Activated T-helper 9 cell treated with anti-CD3 and anti-CD28 coated beads, Interleukin-2, amount 50 U/mL, for 16 hours (primary cell): ENCODE measurements around the gene GYS1.
A peak's percentile ranks its signal among the peaks of the same experiment; 100 is the strongest.

Experiments used
- DNase-seq: peaks from one replicate; pipeline ENCODE4 v3.0.0-alpha.2; 2020; ENCODE audit warnings: low read depth

The GYS1 gene

DNA sequence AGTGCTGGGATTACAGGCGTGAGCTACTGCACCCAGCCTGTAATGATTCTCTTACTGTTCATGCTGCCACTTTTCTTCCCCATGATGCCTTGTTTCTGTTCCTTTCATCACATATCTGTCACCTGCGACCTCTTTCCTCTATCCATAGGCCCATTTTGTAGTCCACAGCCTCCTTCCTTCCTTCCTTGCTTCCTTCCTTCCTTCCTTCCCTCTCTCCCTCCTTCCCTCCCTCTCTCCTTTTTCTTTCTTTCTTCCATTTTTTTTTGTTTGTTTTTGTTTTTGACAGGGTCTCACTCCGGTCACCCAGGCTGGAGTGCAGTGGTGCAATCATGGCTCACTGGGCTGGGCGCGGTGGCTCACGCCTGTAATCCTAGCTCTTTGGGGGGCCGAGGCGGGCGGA, 4.2 kb downstream of the GYS1 start:
- no peak for DNase-seq

DNA sequence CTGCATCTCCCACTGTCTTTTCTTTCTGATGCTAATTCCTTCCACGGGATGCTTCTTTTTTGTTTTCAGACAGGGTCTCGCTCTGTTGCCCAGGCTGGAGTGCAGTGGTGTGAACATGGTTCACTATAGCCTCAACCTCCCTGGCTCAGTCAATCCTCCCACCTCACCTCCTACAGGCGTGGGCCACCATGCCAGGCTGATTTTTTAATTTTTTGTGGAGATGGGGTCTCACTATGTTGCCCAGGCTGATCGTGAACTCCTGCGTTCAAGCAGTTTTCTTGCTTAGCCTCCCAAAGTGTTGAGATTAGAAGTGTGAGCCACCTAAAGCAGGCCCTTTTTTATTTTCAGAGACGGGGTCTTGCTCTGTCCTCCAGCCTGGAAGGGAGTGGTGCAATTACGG, 4.8 kb downstream of the GYS1 start:
- no peak for DNase-seq

DNA sequence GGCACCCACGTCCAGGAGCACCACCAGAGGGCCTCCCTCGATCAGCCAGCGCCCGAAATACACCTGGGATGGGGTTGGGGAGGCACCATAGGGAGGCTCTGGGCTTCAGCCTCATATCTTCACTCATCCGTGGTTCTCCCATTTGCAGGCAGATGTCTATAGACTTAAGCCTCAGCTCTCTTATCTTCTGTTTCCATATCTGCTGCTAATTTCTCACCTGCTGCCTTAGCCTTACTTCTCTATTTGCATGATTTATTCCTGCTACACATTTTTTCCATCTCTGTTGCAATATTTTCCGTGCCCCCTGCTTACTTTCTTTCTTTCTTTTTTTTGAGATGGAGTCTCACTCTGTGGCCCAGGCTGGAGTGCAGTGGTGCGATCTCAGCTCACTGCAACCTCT, 5.8 kb downstream of the GYS1 start:
- no peak for DNase-seq

DNA sequence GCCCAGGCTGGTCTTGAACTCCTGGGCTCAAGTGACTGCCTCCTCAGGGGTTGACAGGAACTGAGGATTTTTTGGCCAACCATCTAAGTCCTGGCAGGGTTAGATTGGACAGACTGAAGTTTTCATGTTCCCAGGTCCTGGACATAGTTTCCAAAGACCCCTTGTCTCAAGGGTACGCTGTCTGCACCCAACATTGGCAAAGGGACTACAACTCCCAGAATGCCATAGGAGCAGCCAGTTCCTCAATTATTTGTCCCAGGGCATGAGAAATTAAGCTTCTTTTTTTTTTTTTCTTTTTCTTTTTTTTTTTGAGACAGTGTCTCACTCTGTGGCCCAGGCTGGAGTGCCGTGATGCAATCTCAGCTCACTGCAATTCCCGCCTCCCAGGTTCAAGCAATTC, 6.9 kb downstream of the GYS1 start:
- no peak for DNase-seq

DNA sequence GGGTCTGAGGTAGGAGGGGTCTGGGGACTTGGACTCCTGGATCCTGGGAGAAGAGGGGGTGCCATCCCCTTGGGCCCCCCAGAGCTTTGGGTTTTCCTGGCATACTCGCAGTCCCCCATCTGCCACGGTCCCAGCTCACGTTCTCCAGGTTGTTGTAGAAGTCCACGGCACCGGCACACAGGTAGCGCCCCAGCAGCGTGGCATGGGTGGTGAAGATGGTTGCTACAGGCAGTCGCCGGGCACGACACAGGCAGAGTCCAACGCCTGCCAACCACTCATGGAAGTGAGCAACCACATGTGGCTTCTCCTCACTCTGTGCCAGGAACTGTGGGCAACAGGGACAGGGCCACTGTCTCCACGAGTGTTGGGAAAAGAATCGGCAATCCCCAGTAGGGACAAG, 7.4 kb downstream of the GYS1 start:
- no peak for DNase-seq

DNA sequence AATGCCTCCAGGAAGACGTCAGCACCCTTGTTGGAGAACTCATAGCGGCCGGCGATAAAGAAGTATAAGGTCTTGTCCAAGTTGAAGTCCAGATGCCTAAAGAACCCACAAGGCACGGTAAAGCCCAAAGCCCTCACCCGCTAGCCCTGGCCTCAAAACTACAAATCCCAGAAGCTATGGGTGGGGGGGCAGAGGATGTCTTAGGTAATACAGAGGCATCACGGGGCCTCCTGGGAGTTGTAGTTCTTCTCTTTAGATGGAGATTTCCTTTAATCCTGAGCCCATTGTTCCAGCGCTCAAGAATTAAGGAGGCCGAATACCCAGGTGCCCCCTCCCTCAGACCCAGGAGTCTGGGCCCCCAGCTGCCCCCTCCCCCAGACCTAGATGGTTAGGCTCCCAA, 10.8 kb downstream of the GYS1 start:
- no peak for DNase-seq

- DNase-seq = no peak
Measured at GRCh38 chr19:48977061-48977460, 16.0 kb downstream of the GYS1 start.

DNA sequence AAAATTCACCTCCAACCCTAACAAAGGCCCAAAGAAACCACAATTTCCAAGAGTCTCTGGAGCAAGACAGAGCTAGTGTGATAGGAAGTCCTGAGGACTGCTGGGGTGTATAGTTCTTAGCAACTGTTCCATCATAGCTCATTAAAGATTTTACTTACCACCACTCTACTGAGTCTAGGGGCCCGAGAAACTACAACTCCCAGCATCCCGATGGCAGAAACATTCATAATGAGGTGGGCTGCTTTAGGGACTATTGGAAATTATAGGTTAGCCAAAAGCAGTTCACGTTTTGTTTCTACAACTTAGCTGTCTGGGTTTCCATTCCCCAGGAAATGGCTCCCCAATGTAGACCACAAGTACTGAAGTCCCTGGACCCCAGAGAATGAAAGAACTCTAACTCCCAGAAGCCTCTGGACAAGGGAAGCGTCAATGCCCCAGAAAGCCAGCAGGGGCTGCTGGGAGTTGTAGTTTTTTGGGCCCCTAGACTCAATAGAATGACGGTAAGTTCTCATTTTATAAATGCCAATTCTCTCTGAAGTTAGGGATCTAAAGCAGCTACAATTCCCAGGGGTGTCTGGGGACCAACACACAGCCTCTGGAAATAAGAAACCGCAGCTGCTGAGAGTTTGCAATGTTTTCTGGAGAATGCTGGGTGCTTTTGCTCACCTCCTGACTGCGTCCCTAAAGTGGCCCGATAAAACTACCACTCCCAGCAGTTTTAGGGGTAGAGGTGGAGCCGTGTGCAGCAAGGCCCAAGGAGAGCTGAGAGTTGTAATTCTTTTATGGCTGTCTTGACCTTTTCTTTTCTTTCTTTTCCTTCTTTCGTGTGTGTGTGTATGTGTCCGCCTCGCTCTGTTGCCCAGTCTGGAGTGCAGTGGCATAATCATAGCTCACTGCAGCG, 16.9 kb downstream of the GYS1 start:
- no peak for DNase-seq

DNA sequence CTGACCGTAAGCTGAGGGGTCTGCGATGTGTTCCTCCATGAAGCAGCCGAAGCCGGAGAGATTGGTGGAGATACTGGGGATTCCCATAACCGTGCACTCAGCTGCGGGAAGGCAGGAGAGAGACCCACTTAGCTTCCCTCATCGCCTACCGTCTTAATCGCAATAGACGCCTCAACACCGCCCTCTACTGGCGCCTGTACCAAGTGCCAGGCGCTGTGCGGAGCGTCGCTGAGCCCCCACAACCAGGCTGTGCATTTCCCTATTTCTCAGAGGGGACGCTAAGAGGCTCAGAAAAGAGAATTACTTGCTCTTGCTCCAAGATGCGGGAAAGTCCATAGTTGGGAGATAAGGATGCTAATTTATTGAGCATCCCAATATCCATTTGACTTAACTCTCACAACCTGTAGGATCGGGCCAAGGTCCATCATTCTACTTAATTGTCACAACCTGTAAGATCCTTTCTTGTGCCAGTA, 22.1 kb downstream of the GYS1 start:
- DNase-seq = peak; percentile 72

GRCh38 chr19:48970139-48970766, 22.9 kb downstream of the GYS1 start:
- no peak for DNase-seq

DNA sequence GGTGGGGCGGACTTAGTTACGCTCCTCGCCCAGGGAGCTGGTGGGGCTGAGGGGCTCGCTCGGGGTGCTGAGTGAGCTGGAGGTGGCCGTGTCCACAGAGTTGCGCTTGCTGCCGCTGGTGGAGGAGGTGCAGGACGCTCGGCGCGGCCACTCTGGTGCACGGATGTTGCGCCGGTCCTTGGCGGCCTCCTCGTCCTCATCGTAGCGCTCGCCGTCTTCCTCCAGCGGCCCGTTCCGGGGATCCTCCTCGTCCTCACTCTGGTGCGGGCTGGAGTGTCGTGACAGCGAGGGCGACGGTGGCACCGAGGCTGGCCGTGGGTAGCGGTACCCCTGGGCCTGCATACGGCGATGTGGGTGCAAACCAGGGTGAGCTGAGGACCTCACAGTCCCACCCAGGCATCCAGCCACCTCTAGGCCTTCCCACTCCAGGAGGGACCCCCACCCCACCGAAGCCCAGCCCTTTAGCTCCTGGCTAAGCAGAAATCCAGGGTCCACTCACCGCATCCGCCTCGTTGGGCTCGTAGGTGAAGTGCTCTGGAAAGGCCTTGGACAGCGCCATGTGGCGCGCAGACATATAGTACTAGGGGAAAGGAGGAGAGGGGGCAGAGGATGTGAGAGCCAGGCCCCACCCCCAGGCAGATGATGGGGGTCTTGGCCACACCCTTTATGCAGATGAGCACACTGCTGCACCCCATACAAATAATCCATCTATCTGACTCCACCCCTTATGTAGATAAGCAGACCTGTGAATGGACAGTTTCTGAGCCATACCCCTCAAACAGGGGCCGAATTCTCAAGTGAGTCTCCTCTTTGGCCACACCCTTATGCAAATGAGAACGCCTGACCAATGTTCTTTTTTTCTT, 23.6 kb downstream of the GYS1 start:
- DNase-seq = no peak

DNA sequence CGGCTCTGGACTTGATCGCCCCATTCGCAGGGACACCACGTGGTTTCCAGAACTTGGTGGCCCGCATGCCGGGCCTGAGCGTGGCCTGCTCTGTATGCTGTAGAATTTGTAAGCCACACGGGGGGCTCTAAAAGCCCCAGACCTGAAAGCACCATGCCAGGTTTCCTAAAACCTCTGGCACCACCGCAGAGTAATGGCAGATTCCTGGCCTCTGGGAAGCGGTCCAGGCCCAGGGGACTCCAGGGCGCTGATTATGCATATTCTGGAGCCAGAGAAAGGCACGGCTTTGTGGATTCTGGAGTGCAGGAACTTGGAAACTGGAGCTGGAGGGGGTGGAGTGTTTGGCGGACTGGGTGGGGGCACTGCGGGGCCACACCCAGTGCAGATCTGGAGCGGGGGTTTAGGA, 24.3 kb downstream of the GYS1 start:
- DNase-seq = no peak

- DNase-seq = no peak
Measured at GRCh38 chr19:48968179-48968661, 24.9 kb downstream of the GYS1 start.

DNA sequence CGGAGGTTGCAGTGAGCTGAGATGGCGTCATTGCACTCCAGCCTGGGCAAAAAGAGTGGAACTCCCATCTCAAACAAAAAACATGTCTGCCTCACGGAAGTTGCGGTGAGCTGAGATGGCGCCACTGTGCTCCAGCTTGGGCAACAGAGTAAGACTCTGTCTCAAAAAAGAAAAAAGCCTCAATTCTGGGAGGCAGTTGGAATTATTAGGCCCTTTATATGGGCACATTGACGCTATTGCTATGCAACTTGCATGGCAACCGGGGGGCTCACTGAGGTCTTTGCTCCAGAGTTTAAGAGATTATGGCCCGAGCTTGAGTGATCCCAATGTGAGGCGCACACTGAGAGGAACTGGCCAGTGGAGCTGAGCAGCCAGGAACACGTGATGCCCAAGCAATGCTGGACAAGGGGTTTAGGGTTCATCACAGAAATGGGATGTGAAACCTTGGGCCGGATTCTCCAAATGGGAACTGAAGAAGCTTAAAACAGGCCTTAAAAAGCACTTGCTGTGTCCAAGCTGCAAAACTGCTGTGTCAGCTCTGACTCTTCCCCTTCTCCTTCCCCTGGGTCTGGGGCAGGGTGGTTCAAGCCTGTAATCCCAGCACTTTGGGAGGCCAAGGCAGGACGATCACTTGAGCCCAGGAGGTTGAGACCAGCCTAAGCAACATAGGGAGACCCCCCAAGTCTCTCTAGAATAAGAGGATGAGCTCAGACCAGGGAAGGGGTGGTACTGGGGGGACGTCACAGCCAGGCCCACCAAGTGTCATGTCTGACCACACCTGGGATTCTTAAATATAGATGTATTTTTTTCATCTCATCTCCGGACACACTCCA, 25.5 kb downstream of the GYS1 start:
- no peak for DNase-seq

DNA sequence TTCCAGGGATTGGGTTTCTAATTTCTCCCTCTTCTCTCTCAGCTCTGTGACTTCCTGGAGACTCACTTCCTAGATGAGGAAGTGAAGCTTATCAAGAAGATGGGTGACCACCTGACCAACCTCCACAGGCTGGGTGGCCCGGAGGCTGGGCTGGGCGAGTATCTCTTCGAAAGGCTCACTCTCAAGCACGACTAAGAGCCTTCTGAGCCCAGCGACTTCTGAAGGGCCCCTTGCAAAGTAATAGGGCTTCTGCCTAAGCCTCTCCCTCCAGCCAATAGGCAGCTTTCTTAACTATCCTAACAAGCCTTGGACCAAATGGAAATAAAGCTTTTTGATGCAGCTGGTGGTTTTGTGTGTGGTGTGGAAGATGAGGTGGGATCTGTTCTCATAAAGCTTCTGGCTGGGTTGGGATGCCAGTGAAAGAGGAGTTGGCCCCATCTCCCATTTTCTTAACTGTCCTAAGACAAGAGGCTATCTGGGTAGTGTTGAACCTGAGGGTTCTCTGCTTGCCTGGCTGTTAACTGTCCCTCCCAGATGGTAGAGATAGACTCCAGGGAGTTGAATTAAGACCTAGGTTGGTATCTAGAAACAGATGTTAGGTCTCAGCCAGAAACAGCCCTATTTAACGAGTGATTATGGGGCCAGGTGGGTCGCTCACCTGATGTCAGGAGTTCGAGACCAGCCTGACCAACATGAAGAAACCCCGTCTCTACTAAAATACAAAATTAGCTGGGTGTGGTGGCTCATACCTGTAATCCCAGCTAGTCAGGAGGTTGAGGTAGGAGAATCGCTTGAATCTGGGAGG, 26.4 kb downstream of the GYS1 start:
- no peak for DNase-seq

DNA sequence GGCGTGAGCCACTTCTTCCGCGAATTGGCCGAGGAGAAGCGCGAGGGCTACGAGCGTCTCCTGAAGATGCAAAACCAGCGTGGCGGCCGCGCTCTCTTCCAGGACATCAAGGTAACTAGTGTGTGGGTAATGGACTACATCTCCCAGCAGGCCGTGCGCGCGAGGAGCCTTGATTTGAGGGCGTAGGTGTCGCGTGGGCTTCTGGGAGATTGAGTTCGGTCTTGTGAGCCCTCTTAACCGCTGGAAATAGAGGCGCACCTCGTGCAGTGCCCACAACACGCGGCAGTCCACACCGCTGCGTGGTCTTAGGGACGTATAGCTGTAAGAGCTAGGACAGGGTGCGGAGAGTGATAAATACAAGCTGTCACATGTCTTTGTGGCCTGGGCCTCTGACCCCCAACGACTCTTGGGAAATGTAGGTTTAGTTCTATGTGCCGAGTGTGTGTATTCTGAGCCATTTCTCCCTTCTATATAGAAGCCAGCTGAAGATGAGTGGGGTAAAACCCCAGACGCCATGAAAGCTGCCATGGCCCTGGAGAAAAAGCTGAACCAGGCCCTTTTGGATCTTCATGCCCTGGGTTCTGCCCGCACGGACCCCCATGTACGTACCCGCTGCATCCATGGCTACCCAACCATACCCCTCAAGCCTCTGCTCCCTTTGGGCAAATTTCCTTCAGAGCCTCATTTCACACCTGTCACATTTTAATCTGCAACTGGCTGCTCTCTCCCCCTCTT, 27.1 kb downstream of the GYS1 start:
- DNase-seq = peak; percentile 84

GRCh38 chr19:48965040-48965805, 27.9 kb downstream of the GYS1 start, which contains the start of gene FTL:
TSS of gene FTL (plus strand) at chr19:48965309. CDS start at chr19:48965508, 199 bp downstream.
- DNase-seq = peak; percentile 83

GRCh38 chr19:48964205-48965039, 28.7 kb downstream of the GYS1 start:
- DNase-seq = no peak
